NCI-H1105 (cell line): ENCODE measurements around the gene DHX58.
"Not testable (repeated sequence)": the region's sequence is repeated elsewhere in the genome, so short reads cannot be mapped to it uniquely, and the experiment has no call there.

Source experiments
- DNase-seq: peaks from one replicate; lab custom pipeline; 2025; lab: John Stamatoyannopoulos, UW

Gene DHX58

GRCh38 chr17:42112552-42113176, at the start of gene DHX58:
TSS of gene DHX58 (minus strand) at chr17:42112714. CDS start at chr17:42111892, 822 bp downstream.
- no peak for DNase-seq

DNA sequence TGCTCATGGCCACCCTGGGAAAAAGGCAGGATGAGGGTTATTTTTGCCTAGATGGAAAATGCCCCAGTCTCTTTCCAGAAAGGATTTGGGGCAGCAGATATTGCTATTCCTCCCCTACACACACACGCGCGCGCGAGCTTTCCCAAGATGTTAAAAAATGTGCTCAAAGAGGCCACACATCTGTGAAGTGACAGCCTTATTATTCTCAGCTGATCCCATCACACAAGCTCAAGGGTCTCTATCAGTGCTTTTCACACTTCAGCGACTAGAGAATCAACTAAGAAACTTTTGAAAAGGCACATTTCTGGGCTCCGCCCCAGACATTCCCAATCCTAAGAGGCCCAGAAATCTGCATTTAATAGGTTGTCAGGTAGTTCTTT, 48.0 kb upstream of the DHX58 start:
- DNase-seq, result no peak

DNA sequence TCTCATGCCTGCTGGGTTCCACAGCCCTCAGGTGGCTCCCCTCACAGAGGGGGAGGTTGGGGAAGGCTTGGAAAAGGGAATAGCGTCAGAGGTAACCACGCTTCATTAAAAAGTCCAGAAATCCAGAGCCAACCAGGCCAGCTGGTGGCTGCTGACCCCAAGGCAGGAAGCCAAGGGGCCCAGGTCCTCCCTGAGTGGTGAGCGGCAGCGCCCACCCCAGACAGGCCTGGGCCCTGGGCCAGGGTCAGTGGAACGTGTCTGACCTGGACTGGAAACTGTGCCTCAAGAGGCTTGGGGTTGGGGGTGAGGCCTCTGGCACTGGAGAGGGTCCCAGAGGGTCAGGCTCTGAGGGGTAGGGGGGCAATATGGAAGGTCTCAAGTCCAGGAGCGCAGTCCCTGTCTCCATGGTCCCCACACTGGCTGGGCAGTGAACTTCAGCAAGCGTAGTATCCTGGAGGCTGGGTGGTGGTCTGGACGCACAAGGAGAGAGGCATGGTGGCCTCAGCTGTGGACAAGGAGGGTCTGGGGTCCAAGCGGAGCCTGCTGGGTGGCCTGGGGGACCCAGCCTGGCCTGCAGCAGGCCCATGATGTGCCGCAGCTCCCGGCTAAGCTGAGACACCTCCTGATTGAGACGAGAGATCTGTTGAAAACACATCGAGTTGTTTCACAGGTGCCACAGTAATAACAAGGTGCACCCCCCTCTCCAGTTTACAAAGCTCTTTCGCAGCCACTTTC, 47.4 kb upstream of the DHX58 start:
- no peak for DNase-seq

DNA sequence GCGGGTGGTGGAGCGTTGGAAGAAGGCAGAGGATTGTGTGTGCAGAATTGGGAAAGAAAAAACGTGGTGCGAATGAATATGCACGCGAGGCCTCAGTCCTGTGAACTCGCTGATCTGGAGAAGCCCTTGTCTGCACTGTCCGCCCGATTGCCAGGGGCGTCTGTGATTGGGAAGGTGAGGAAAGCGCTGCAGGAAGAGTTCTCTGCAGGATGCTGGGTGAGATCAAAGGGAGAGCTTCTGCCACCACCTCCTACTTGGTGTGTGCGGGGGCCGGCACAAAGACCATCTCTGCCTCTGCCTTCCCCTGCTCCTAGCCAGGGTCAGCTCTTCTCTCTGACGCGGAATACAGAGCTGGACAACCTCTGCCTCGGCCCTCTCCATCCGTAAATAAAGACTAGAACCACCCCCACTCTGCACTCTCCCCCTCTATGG, 43.1 kb upstream of the DHX58 start:
- DNase-seq, result no peak

DNA sequence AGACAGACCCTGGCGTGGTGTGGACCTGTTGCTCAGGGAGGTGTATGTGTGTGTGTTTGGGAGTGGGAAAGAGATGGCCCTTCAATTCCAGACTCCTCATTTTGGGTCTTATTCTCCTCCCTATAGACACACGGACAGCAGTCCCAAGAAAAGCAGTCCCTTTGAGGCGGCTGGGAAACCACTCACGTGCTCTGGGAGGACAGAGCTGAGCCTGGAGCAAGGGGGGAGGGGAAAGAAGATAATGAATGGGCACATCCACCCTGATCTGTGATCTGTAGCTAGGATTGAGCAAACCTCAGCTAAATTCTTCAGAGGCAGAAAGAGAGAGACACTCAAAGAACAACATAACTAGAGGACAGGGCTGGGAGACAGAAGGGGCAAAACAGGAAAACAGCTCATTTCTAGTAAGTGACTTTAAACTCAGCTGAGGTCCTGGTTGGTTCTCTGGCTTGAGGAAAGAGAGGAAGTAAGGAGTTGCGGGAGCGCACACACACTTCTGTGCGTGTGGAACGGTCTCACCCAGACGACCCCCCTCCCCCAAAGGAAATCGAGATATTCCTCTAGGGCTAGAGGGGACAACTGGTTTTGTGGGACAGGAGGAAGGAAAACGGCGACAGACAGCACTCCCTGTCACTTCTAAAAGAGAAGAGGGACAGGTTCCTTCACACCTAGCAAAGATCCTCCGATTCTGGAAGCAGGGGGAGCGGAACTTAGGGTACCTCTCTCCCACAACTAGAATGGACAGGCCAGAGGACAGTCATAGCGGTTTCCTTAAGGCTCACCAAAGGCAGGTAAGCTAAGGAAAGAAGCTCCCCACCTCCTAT, 41.6 kb upstream of the DHX58 start:
- DNase-seq, result no peak

DNA sequence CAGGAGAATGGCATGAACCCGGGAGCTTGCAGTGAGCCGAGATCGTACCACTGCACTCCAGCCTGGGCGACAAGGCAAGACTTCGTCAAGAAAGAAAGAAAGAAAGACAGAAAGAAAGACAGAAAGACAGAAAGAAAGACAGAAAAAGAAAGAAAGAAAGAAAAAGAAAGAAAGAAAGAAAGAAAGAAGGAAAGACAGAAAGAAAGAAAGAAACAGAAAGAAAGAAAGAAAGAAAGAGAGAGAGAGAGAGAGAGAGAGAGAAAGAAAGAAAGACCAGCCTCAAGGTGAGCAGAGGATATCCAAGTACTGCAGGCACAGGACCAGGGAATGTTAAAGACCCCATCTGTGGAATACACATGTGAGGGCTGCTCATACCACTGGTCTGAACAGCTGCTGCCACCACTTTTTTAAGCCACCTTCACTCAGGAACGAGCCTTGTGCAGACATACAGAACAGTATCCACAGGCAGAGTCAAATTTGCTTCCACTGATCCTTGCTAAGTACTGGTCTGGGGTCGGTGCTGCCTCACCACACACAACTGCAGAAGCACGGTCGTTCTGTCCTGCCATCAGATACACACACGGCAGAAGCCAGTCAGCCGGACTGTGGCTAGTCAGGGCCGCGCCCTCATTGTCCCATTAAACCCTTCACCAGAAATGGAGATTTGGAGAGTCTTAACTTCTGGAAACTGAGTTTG, 34.5 kb upstream of the DHX58 start:
- DNase-seq, result no peak

- not testable (repeated sequence) for DNase-seq
Observed at GRCh38 chr17:42143138-42143537, 30.6 kb upstream of the DHX58 start.

DNA sequence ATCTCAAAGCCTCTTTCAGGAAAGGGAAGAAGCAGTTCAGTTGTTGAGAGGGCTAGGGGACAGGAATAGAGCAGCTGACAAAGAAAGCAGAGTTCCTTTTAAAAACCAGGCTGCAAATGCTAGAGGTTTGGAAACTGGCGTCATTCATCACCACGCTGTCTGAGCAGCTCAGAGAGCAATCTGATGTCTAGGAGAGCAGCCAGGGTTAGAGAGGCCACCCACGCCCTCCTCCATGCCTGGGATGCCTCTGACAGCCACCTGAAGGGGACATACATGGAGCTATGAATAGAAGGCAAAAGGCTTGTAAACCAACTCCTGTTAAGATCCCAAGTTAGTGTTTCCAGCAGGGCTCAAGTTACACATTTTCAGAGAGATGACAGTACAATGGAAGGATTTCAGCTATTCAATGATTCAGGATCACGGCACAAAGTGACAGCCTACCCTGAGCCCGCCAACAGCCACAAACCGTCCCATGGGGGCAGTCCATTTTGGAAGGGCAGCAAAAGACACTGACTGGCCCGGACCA, 29.9 kb upstream of the DHX58 start:
- no peak for DNase-seq

GRCh38 chr17:42141382-42141781, 28.9 kb upstream of the DHX58 start:
- no peak for DNase-seq

DNA sequence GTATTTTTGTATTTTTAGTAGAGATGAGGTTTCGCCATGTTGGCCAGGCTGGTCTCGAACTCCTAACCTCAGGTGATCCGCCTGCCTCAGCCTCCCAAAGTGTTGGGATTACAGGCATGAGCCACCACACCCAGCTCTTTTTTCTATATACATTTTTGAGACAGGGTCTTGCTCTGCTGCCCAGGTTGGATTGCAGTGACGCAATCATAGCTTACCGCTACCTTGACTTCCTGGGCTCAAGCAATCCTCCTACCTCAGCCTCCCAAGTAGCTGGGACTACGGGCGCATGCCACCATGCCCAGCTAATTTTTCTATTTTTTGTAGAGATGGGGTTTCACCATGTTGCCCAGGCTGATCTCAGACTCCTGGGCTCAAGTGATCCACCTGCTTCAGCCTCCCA, 28.2 kb upstream of the DHX58 start:
- DNase-seq, result not testable (repeated sequence)

DNA sequence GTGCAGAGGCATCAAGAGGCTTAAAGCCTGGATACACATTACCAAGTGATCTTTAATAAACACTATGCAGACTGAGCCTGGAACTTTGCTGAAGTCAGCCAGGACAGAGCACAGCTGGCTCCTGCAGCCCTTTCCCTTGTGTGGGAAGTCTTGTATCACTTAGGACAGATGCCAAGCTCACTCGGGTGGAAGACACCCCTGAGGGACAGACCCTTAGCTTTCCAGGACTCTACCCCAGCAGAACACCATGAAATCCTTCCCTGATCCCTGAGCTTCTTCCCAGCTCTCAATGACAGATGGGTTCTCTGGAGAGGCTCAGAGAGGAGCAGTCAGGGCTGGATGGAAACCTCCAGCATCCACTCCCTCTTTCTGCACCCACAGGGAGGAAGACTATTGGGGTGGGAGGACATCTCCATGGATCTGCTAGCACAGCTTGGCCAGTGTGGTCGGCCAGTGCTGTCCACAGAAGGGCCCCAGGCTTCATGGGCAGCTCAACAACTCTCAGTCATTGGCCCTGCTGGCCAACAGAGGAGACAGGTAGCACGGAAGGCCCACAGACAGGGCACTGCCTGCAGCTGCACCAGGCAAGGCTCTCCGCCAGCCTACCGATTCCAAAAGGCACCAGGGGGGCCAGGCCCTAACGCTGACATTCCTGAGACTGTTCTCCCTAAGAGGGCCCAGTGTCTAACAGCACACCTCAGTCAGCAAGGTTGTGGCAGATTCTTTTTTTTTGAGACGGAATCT, 26.4 kb upstream of the DHX58 start:
- no peak for DNase-seq

DNA sequence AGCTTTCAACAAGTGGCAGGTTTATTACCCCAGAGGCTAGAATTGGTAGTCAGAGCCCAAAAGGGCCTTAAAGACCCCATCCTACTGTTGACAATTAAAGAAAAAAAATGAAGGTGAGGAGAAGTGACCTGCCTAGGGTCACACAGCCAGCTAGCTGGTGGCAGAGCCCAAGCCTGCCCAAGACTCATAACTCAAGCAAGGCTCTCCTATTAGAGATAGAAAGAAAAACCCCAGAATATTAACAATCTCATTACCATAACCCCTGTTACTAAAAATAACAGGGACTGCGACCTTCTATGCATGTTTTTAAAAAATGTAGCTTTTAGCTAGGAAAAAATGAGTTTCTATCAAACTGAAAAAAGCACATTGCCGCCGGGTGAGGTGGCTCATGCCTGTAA, 24.1 kb upstream of the DHX58 start:
- DNase-seq, result no peak

- DNase-seq, result no peak
Observed at GRCh38 chr17:42135664-42136653, 23.4 kb upstream of the DHX58 start.

GRCh38 chr17:42135151-42135550, 22.6 kb upstream of the DHX58 start:
- no peak for DNase-seq

DNA sequence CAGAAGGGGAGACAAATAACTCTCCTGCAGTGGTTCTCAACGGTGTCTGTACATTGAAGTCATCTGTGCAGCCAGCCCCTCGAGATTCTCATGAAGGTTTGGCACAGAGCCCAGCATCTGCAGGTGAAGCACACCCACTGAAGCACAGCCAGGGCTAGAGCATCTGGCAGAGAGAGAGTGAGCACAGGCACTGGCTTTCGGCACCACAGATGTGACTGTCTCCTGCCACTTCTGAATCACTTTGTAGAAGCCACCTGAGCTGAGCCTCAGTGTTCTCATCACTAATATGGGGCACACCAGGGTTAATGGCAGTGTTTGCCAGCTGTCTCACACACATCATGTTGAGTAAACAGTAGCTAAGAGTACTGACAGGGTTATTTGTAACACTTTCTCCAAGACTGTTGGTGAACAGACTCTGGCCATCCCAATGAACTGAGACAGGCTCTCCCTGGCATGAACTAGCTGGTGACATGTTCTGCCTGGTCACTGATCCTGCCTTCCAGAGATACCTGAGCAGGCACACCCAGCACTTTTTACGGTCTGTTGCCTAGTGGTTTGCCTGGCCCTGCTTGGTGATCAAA, 21.0 kb upstream of the DHX58 start:
- DNase-seq, result peak; percentile 91

DNA sequence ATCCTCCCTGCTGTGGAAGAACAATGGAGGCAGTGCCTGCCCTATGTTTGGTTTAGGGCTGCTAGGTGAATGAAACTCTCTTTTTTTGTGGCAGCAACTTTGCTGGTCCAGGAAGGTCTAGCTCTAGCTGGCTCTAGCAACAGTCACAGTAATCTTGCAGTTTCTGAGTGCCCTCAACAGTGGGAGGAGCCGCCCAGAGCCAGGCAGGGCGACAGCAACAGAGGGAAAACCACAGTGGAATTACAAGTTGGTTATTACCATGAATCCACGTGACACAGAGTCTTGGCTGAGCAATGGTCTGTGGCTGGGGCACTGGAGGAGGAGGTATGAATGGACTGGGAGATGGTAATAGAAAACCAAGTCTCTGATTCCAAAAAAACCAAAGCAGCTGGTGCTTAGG, 20.4 kb upstream of the DHX58 start:
- DNase-seq, result peak; percentile 47

DNA sequence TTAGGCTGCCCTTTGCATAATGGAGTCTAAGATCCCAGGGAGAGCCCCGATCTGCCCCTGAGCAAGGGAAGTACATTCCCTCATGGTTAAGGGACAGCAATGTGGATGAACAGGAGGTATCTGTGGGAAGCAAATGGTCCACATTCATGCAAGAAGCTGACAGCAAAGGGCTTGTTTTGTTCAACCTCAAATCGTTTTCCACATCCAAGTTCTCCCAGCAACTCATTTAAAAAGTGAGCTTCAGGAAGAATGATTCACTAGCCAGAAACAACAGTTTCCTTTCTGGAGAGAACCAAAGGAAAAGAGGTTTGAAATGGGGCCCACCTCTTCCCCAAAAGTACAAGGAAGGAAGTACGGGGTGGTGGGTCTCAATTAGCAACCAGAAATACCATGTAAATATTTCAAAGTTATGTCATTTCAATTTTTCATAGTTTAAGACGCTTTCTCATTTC, 19.5 kb upstream of the DHX58 start:
- no peak for DNase-seq

GRCh38 chr17:42131232-42131631, 18.7 kb upstream of the DHX58 start:
- DNase-seq, result no peak

GRCh38 chr17:42130310-42130936, 17.9 kb upstream of the DHX58 start:
- DNase-seq, result no peak
